HepG2 (cell line): ENCODE data around the gene DBNDD1.

Experiments
- CTCF ChIP-seq: sonication (generic); formaldehyde crosslinking; IDR thresholded peaks from 2 replicates; pipeline ENCODE4 v1.5.0; 2020; ENCODE audit warnings: mild to moderate bottlenecking, missing genetic modification reagents, moderate library complexity
- ETV6 ChIP-seq: sonication (generic); formaldehyde crosslinking; conservative IDR thresholded peaks from 2 replicates; pipeline ENCODE4 v1.4.0; 2020; ENCODE audit warnings: missing genetic modification reagents
- RXRA ChIP-seq: sonication (generic); formaldehyde crosslinking; IDR thresholded peaks from 2 replicates; pipeline ENCODE4 v1.5.1; 2020; ENCODE audit warnings: missing genetic modification reagents
- TGIF2 ChIP-seq: IDR thresholded peaks from 2 replicates; pipeline ENCODE4 v1.6.1; 2016; ENCODE audit warnings: control low read depth, missing compliant biosample characterization
- ZNF431 ChIP-seq: sonication (generic); formaldehyde crosslinking; IDR thresholded peaks from 2 replicates; pipeline ENCODE4 v1.9.0; 2022; ENCODE audit warnings: missing genetic modification reagents, low read depth, mild to moderate bottlenecking, borderline replicate concordance

DNA sequence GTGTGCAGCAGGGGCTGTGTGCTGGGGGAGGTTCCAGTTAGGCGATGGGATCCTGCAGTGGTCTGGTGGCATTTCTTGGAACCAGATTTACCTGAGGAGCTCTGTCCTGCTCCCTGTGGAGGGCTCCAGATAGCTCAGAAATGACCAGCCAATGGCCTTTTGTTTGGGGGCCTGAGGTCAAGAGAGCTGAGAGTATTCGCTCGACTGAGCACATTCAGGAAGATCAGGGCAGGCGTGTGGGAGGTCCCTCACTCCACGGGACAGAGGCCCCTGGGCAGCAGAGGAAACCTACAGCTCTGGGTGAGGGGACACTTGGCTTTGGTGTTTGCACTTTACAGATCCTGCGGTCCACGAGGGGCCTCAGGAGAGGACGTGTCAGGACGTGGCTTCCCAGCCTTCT lies 52.5 kb downstream of the DBNDD1 start:
- TF ChIP-seq TGIF2 (no peak), CTCF (no peak), ZNF431 (no peak), ETV6 (CRISPR knock-in tag) (no peak), RXRA (CRISPR knock-in tag) (no peak)
